ENCODE results near the gene CDKN2B. TPM values are rescaled to one million over a fixed set of nuclear protein-coding genes. Genes with fewer than 3 reads are reported as not detected.

Gene CDKN2B
- total and polyA plus RNA-seq, 2 of the 13 experiments (the other 11 are each of a cell fraction or from before 2014, with no cell fraction given), result 1.4 to 1.5 TPM

DNA sequence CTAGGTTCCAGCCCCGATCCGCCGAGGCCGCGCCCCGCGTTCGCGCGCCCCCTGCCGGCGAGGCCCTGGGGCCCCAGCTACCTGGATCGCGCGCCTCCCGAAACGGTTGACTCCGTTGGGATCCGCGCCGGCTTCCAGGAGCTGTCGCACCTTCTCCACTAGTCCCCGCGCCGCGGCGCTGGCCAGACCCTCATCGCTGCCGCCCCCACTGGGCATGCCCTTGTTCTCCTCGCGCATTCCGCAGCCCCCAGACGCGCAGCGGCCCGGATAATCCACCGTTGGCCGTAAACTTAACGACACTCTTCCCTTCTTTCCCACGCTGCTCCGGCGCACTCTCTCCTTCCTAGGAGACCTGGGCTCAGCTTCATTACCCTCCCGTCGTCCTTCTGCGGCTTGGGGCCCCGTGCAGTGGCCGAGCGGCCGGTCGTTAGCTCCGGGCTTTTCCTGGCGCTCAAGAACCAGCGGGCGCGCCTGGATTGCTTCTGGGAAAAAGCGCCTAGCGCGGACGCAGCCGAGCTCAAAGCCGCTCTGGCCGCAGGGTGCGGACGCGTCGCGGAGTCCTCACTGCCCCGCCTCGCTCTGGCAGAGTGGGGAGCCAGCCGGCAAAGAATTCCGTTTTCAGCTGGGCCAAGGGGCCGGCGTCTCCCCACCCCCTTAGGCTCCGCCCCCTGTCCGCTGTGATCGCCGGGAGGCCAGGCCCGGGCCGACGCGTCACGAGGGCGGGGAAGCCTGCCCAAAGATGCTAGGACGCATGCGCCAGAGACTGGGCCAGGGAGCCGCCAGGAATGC is at the start of gene CDKN2B (continued):
- TF ChIP-seq, protein P1, sequence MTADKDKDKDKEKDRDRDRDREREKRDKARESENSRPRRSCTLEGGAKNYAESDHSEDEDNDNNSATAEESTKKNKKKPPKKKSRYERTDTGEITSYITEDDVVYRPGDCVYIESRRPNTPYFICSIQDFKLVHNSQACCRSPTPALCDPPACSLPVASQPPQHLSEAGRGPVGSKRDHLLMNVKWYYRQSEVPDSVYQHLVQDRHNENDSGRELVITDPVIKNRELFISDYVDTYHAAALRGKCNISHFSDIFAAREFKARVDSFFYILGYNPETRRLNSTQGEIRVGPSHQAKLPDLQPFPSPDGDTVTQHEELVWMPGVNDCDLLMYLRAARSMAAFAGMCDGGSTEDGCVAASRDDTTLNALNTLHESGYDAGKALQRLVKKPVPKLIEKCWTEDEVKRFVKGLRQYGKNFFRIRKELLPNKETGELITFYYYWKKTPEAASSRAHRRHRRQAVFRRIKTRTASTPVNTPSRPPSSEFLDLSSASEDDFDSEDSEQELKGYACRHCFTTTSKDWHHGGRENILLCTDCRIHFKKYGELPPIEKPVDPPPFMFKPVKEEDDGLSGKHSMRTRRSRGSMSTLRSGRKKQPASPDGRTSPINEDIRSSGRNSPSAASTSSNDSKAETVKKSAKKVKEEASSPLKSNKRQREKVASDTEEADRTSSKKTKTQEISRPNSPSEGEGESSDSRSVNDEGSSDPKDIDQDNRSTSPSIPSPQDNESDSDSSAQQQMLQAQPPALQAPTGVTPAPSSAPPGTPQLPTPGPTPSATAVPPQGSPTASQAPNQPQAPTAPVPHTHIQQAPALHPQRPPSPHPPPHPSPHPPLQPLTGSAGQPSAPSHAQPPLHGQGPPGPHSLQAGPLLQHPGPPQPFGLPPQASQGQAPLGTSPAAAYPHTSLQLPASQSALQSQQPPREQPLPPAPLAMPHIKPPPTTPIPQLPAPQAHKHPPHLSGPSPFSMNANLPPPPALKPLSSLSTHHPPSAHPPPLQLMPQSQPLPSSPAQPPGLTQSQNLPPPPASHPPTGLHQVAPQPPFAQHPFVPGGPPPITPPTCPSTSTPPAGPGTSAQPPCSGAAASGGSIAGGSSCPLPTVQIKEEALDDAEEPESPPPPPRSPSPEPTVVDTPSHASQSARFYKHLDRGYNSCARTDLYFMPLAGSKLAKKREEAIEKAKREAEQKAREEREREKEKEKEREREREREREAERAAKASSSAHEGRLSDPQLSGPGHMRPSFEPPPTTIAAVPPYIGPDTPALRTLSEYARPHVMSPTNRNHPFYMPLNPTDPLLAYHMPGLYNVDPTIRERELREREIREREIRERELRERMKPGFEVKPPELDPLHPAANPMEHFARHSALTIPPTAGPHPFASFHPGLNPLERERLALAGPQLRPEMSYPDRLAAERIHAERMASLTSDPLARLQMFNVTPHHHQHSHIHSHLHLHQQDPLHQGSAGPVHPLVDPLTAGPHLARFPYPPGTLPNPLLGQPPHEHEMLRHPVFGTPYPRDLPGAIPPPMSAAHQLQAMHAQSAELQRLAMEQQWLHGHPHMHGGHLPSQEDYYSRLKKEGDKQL (CRISPR knock-in tag; IDR thresholded peaks at IDR 0.05; ENCODE audit: low read depth), result no peak
- TF ChIP-seq MIER2 (CRISPR knock-in tag; IDR thresholded peaks at IDR 0.05) (peak; percentile 79), ZFP1 (CRISPR knock-in tag; IDR thresholded peaks at IDR 0.05) (peak; percentile 11; the same call in 1 of the 2 replicates), ZNF605 (CRISPR knock-in tag; IDR thresholded peaks at IDR 0.05) (peak; percentile 73; the same call in 1 of the 2 replicates), DMTF1 (CRISPR knock-in tag; IDR thresholded peaks at IDR 0.05) (no peak), ZNF138 (CRISPR knock-in tag; IDR thresholded peaks at IDR 0.05; ENCODE audit: low read depth) (no peak), KDM4B (CRISPR knock-in tag; IDR thresholded peaks at IDR 0.05) (peak; percentile 57; the same call in 1 of the 2 replicates), MAX (IDR thresholded peaks at IDR 0.05) (peak; percentile 29), LBX2 (CRISPR knock-in tag; IDR thresholded peaks at IDR 0.05; ENCODE audit: borderline replicate concordance) (no peak; the same call in 1 of the 2 replicates), ZNF383 (CRISPR knock-in tag; IDR thresholded peaks at IDR 0.05; ENCODE audit: borderline replicate concordance) (no peak), ZNF678 (CRISPR knock-in tag; IDR thresholded peaks at IDR 0.05) (no peak), PCBP2 (optimal IDR thresholded peaks at IDR 0.05; ENCODE audit: low read depth, low read length, poor library complexity, severe bottlenecking) (no peak), KDM3A (CRISPR knock-in tag; IDR thresholded peaks at IDR 0.05; ENCODE audit: low read depth) (no peak; the same call in 1 of the 2 replicates), ZSCAN12 (CRISPR knock-in tag; IDR thresholded peaks at IDR 0.05) (no peak)
- TF ChIP-seq, protein P2, sequence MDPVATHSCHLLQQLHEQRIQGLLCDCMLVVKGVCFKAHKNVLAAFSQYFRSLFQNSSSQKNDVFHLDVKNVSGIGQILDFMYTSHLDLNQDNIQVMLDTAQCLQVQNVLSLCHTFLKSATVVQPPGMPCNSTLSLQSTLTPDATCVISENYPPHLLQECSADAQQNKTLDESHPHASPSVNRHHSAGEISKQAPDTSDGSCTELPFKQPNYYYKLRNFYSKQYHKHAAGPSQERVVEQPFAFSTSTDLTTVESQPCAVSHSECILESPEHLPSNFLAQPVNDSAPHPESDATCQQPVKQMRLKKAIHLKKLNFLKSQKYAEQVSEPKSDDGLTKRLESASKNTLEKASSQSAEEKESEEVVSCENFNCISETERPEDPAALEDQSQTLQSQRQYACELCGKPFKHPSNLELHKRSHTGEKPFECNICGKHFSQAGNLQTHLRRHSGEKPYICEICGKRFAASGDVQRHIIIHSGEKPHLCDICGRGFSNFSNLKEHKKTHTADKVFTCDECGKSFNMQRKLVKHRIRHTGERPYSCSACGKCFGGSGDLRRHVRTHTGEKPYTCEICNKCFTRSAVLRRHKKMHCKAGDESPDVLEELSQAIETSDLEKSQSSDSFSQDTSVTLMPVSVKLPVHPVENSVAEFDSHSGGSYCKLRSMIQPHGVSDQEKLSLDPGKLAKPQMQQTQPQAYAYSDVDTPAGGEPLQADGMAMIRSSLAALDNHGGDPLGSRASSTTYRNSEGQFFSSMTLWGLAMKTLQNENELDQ (CRISPR knock-in tag; IDR thresholded peaks at IDR 0.05; ENCODE audit: borderline replicate concordance), result no peak
- TF ChIP-seq, protein P3, sequence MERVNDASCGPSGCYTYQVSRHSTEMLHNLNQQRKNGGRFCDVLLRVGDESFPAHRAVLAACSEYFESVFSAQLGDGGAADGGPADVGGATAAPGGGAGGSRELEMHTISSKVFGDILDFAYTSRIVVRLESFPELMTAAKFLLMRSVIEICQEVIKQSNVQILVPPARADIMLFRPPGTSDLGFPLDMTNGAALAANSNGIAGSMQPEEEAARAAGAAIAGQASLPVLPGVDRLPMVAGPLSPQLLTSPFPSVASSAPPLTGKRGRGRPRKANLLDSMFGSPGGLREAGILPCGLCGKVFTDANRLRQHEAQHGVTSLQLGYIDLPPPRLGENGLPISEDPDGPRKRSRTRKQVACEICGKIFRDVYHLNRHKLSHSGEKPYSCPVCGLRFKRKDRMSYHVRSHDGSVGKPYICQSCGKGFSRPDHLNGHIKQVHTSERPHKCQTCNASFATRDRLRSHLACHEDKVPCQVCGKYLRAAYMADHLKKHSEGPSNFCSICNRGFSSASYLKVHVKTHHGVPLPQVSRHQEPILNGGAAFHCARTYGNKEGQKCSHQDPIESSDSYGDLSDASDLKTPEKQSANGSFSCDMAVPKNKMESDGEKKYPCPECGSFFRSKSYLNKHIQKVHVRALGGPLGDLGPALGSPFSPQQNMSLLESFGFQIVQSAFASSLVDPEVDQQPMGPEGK (CRISPR knock-in tag; IDR thresholded peaks at IDR 0.05), result peak; percentile 61
